CD14-positive monocyte (primary cell): Measurements from ENCODE around the gene IMMP2L. TPM values are rescaled to one million over a fixed set of nuclear protein-coding genes. Genes with fewer than 3 reads are reported as not detected.

Experiments used
- DNase-seq, 3 donors: peaks; one replicate each; pipeline ENCODE4 v3.0.0-alpha.2; 2011 to 2022
- H2AFZ ChIP-seq: 2 replicates; pipeline ENCODE4 v1.6.0; 2012; ENCODE audit warnings: mild to moderate bottlenecking, low read depth, low read length, inconsistent platforms; ENCODE audit not compliant: insufficient read depth, poor library complexity, severe bottlenecking
- H3K27ac ChIP-seq, 2 donors: 1 replicate in 1 of 2; 2 replicates in 1 of 2; pipeline ENCODE4 v1.5.1; 2012 to 2013; ENCODE audit warnings: low read length in 2 of 2, control low read depth in 1 of 2, inconsistent platforms in 1 of 2, low read depth in 1 of 2, mild to moderate bottlenecking in 1 of 2
- H3K27me3 ChIP-seq, 2 donors: one replicate each; pipeline versions ENCODE4 v1.6.0 to v1.6.1; 2011 to 2013; ENCODE audit warnings: low read length in 2 of 2; ENCODE audit not compliant: control insufficient read depth in 2 of 2, insufficient read depth in 2 of 2
- H3K36me3 ChIP-seq, 2 donors: replicated peaks in 1 of 2; 1 replicate in 1 of 2; 2 replicates in 1 of 2; pipeline versions ENCODE4 v1.5.1 to v1.6.1; 2012 to 2013; ENCODE audit warnings: low read length in 2 of 2, control low read depth in 1 of 2, inconsistent platforms in 1 of 2, mild to moderate bottlenecking in 1 of 2; ENCODE audit not compliant: insufficient read depth in 2 of 2, control insufficient read depth in 1 of 2
- H3K4me1 ChIP-seq, 2 donors: 1 replicate in 1 of 2; 2 replicates in 1 of 2; pipeline versions ENCODE4 v1.5.1 to v1.6.1; 2012 to 2013; ENCODE audit warnings: low read length in 2 of 2, control low read depth in 1 of 2, inconsistent platforms in 1 of 2, mild to moderate bottlenecking in 1 of 2, moderate library complexity in 1 of 2; ENCODE audit not compliant: insufficient read depth in 2 of 2, control insufficient read depth in 1 of 2
- H3K4me2 ChIP-seq: replicated peaks from 2 replicates; pipeline ENCODE3; 2012; ENCODE audit warnings: low read length, moderate library complexity, mild to moderate bottlenecking; ENCODE audit not compliant: poor library complexity, severe bottlenecking; ENCODE audit errors: extremely low read depth
- H3K4me3 ChIP-seq, 3 experiments: fragments of 200-600 bp in 1 of 3; sonication (generic) in 1 of 3; replicated peaks in 1 of 3; 1 replicate in 2 of 3; 2 replicates in 1 of 3; pipeline ENCODE4 v1.5.1; 2011 to 2013; ENCODE audit warnings: low read length in 3 of 3, mild to moderate bottlenecking in 3 of 3, control low read depth in 2 of 3, low read depth in 2 of 3, inconsistent platforms in 1 of 3, moderate library complexity in 1 of 3
- H3K79me2 ChIP-seq: 2 replicates; pipeline ENCODE4 v1.6.0; 2012; ENCODE audit warnings: mild to moderate bottlenecking, control low read depth, inconsistent platforms, low read length, moderate library complexity; ENCODE audit not compliant: insufficient read depth
- H3K9ac ChIP-seq: 2 replicates; pipeline ENCODE4 v1.6.0; 2017; ENCODE audit warnings: low read length, mild to moderate bottlenecking; ENCODE audit not compliant: insufficient read depth, poor library complexity, severe bottlenecking
- H3K9me3 ChIP-seq, 2 donors: replicated peaks in 1 of 2; 1 replicate in 1 of 2; 2 replicates in 1 of 2; pipeline versions ENCODE4 v1.5.1 to v1.6.1; 2012 to 2013; ENCODE audit warnings: low read length in 2 of 2, control low read depth in 1 of 2; ENCODE audit not compliant: control insufficient read depth in 1 of 2, insufficient read depth in 1 of 2
- H4K20me1 ChIP-seq: 2 replicates; pipeline ENCODE4 v1.6.0; 2012; ENCODE audit warnings: mild to moderate bottlenecking, low read length, control low read depth, moderate library complexity; ENCODE audit not compliant: insufficient read depth
- H3K27ac Mint-ChIP-seq, 7 donors: one replicate each; pipeline ENCODE4 v1.8.0; 2020; ENCODE audit warnings: mild to moderate bottlenecking in 7 of 7, mixed read lengths in 7 of 7, moderate library complexity in 6 of 7, inconsistent platforms in 2 of 7
- H3K27me3 Mint-ChIP-seq, 3 donors: one replicate each; pipeline ENCODE4 v1.8.0; 2021 to 2022; ENCODE audit warnings: low read depth in 3 of 3, mild to moderate bottlenecking in 3 of 3, mixed read lengths in 3 of 3, moderate library complexity in 3 of 3, inconsistent platforms in 1 of 3
- H3K36me3 Mint-ChIP-seq, 2 donors: one replicate each; pipeline ENCODE4 v1.8.0; 2020; ENCODE audit warnings: mixed read lengths in 2 of 2, inconsistent platforms in 1 of 2, mild to moderate bottlenecking in 1 of 2
- H3K4me1 Mint-ChIP-seq: one replicate; pipeline ENCODE4 v1.8.0; 2020; ENCODE audit warnings: mild to moderate bottlenecking, mixed read lengths
- H3K4me3 Mint-ChIP-seq, 2 donors: one replicate each; pipeline ENCODE4 v1.8.0; 2020; ENCODE audit warnings: mild to moderate bottlenecking in 2 of 2, mixed read lengths in 2 of 2, moderate library complexity in 1 of 2
- H3K9me3 Mint-ChIP-seq, 7 donors: one replicate each; pipeline ENCODE4 v1.8.0; 2020 to 2022; ENCODE audit warnings: mixed read lengths in 7 of 7, mild to moderate bottlenecking in 6 of 7, moderate library complexity in 6 of 7, inconsistent platforms in 2 of 7
- CTCF ChIP-seq: fragments of 200-600 bp; IDR thresholded peaks from one replicate; pipeline ENCODE4 v1.8.0; 2022; ENCODE audit warnings: antibody characterized with exemption, mild to moderate bottlenecking
- WGBS: methylation state at CpG from one replicate; pipeline ENCODE4 v1.1.5; 2013; ENCODE audit warnings: missing lambda C conversion rate; ENCODE audit not compliant: insufficient coverage; 5-methylcytosine and 5-hydroxymethylcytosine counted together
- intact Hi-C, 2 donors: fragments of 100-400 bp; cut with micrococcal nuclease; formaldehyde crosslinking; loops; one replicate each; pipeline versions ENCODE4 v1.15.0 to v1.15.1; 2023
- polyA plus RNA-seq, 3 donors: library from polyadenylated mRNA; depleted of rRNA in 1 of 3; unstranded in 2 of 3; stranded (reverse) in 1 of 3; fragments of 300-500 nt in 2 of 3; fragments of >200 nt in 1 of 3; fragmentation: Illumina TruSeq in 2 of 3; gene quantifications; 1 replicate in 2 of 3; 2 replicates in 1 of 3; pipeline ENCODE4 v1.2.3, GENCODE V29; 2012 to 2021

IMMP2L gene
- polyA plus RNA-seq, 3 donors: 1.9 to 6.4 (median 6.2) TPM

- Histone ChIP-seq H3K4me3 (no peak overlapping the region), H3K27me3 (no peaks in the 10 kb centered on the region), H3K9me3 (no peaks in the 10 kb centered on the region), H4K20me1 (no peaks in the 10 kb centered on the region), H3K4me2 (no peak overlapping the region), H2AFZ (no peak overlapping the region), H3K36me3 (no peaks in the 10 kb centered on the region), H3K27ac (no peak overlapping the region), H3K4me1 (no peaks in the 10 kb centered on the region), H3K9ac (no peak overlapping the region), H3K79me2 (no peaks in the 10 kb centered on the region)
- H3K27me3 Mint-ChIP-seq: no peaks in the 10 kb centered on the region
- no peaks in the 10 kb centered on the region for H3K36me3 Mint-ChIP-seq
- H3K4me3 Mint-ChIP-seq: no peak overlapping the region
- no peaks in the 10 kb centered on the region for H3K4me1 Mint-ChIP-seq
- intact Hi-C loops: no loop called here
- DNase-seq: no peak
- 67% methylated on average over 1 of the region's 2 CpGs for WGBS
- peaks cover 0 to 4% (median 0%) of the 10 kb centered on the region in 7 donors for H3K9me3 Mint-ChIP-seq
- TF ChIP-seq CTCF: no peak
- no peak overlapping the region for H3K27ac Mint-ChIP-seq
Measured at GRCh38 chr7:111041577-111041976, 520.7 kb downstream of the IMMP2L start.

GRCh38 chr7:111038185-111038584 is 524.1 kb downstream of the IMMP2L start:
- Histone ChIP-seq H3K9me3 (no peaks in the 10 kb centered on the region), H3K36me3 (no peaks in the 10 kb centered on the region), H3K4me3 (no peak overlapping the region), H3K27ac (no peak overlapping the region), H3K9ac (no peak overlapping the region), H2AFZ (no peak overlapping the region), H4K20me1 (no peaks in the 10 kb centered on the region), H3K27me3 (no peaks in the 10 kb centered on the region), H3K79me2 (no peaks in the 10 kb centered on the region), H3K4me2 (no peak overlapping the region), H3K4me1 (no peaks in the 10 kb centered on the region)
- whole genome bisulfite sequencing: no CpG with 5 or more reads among the region's 3 CpGs
- no peaks in the 10 kb centered on the region for H3K4me1 Mint-ChIP-seq
- no peak for DNase-seq
- peaks cover 0 to 4% (median 0%) of the 10 kb centered on the region in 7 donors for H3K9me3 Mint-ChIP-seq
- no peaks in the 10 kb centered on the region for H3K27me3 Mint-ChIP-seq
- no peak overlapping the region for H3K4me3 Mint-ChIP-seq
- no peaks in the 10 kb centered on the region for H3K36me3 Mint-ChIP-seq
- TF ChIP-seq CTCF: no peak
- intact Hi-C loops: no loop called here
- no peak overlapping the region for H3K27ac Mint-ChIP-seq
